ENCODE results near the gene NLRP5.

DNA sequence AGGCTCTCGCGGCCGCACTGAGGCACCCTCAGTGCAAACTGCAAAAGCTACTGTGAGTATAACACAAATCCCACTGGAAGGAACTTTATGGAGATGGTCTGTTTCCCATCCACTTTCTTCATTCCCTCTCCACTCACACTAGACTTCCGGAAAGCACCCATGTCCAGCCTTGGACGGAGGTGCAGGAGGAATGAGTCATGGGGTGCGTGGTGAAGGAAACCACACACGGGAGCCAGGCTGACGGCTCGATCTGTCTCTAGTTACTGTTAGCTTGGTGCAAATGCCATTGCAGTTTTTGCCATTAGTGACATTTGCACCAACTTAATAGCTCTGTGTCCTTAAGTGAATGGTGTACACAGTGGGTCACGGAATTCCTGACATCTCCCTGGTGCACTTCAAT is 24.4 kb upstream of the NLRP5 start:
- TF ChIP-seq CTCF (IDR thresholded peaks at IDR 0.05) (no peak), POLR2A (IDR thresholded peaks at IDR 0.05) (no peak)
